H1 (cell line): ENCODE data around the gene RPL28. TPM values are rescaled to one million over a fixed set of nuclear protein-coding genes. Genes with fewer than 3 reads are reported as not detected.

Experiments used
- CTCF ChIA-PET: fragments of 300-600 bp; sonication (Branson Sonifier 250); formaldehyde crosslinking; loops from one replicate; lab custom pipeline; 2021; ENCODE audit not compliant: partially characterized antibody; lab: Charles Lee
- POLR2A ChIA-PET: fragments of 300-600 bp; sonication (Branson Sonifier 250); formaldehyde crosslinking; loops from one replicate; lab custom pipeline; 2021; ENCODE audit warnings: inconsistent platforms; ENCODE audit not compliant: partially characterized antibody; lab: Charles Lee
- DNase-seq, 2 experiments: peaks; one replicate each; pipeline versions ENCODE4 v3.0.0 to v3.0.0-alpha.2; 2010 to 2022; ENCODE audit warnings: low spot score in 2 of 2, low read depth in 1 of 2, mixed read lengths in 1 of 2
- FAIRE-seq: peaks from 2 replicates; lab custom pipeline; 2011; peaks lifted over from hg19 to GRCh38; lab: Jason Lieb, UNC
- H2AFZ ChIP-seq: 2 replicates; pipeline ENCODE4 v1.8.1; 2012; ENCODE audit warnings: low read length, inconsistent platforms
- H2AK5ac ChIP-seq: 2 replicates; pipeline ENCODE4 v1.6.1; 2013; ENCODE audit warnings: low read depth, low read length
- H2BK120ac ChIP-seq: replicated peaks from 2 replicates; pipeline ENCODE3; 2013; ENCODE audit warnings: low read depth, low read length, inconsistent platforms
- H2BK12ac ChIP-seq: 2 replicates; pipeline ENCODE4 v1.6.1; 2013; ENCODE audit warnings: low read depth, low read length
- H2BK15ac ChIP-seq: 2 replicates; pipeline ENCODE4 v1.6.1; 2013; ENCODE audit warnings: low read length
- H2BK20ac ChIP-seq: 2 replicates; pipeline ENCODE4 v1.6.1; 2013; ENCODE audit warnings: low read length
- H2BK5ac ChIP-seq: 2 replicates; pipeline ENCODE4 v1.6.1; 2013; ENCODE audit warnings: low read depth, low read length
- H3K14ac ChIP-seq: 2 replicates; pipeline ENCODE4 v1.6.1; 2013; ENCODE audit warnings: inconsistent platforms; ENCODE audit not compliant: insufficient read length
- H3K18ac ChIP-seq: 2 replicates; pipeline ENCODE4 v1.6.1; 2013; ENCODE audit warnings: low read length; ENCODE audit errors: extremely low read depth
- H3K23ac ChIP-seq: 2 replicates; pipeline ENCODE4 v1.6.1; 2013; ENCODE audit warnings: inconsistent platforms; ENCODE audit not compliant: insufficient read length
- H3K23me2 ChIP-seq: 2 replicates; pipeline ENCODE4 v1.6.1; 2013; ENCODE audit warnings: low read depth, low read length
- H3K27ac ChIP-seq: 2 replicates; pipeline ENCODE4 v1.6.1; 2011; ENCODE audit warnings: low read depth, low read length, inconsistent platforms
- H3K27me3 ChIP-seq, 4 experiments: replicated peaks in 1 of 4; 1 replicate in 1 of 4; 2 replicates in 3 of 4; pipeline versions ENCODE4 v1.6.1 to v1.8.1; 2011 to 2013; ENCODE audit warnings: low read length in 3 of 4, mild to moderate bottlenecking in 3 of 4, inconsistent platforms in 2 of 4, mixed read lengths in 2 of 4, moderate library complexity in 1 of 4; ENCODE audit not compliant: control insufficient read depth in 3 of 4, insufficient read depth in 3 of 4; ENCODE audit errors: extremely low read depth in 1 of 4
- H3K36me3 ChIP-seq, 4 experiments: 2 replicates each; pipeline versions ENCODE4 v1.6.1 to v1.8.1; 2011 to 2013; ENCODE audit warnings: mild to moderate bottlenecking in 4 of 4, low read length in 3 of 4, moderate library complexity in 2 of 4, control low read depth in 1 of 4, inconsistent platforms in 1 of 4; ENCODE audit not compliant: insufficient read depth in 4 of 4, control insufficient read depth in 2 of 4
- H3K4ac ChIP-seq: replicated peaks from 2 replicates; pipeline ENCODE3; 2013; ENCODE audit warnings: low read length, low read depth, mixed read lengths, inconsistent platforms; ENCODE audit not compliant: insufficient read length
- H3K4me1 ChIP-seq, 4 experiments: replicated peaks in 1 of 4; 1 replicate in 1 of 4; 2 replicates in 3 of 4; pipeline versions ENCODE4 v1.6.1 to v1.8.1; 2011 to 2013; ENCODE audit warnings: low read length in 3 of 4, inconsistent platforms in 2 of 4, mixed read lengths in 1 of 4; ENCODE audit not compliant: insufficient read depth in 4 of 4, control insufficient read depth in 3 of 4
- H3K4me2 ChIP-seq, 2 experiments: 2 replicates each; pipeline versions ENCODE4 v1.6.1 to v1.8.1; 2011 to 2013; ENCODE audit warnings: low read depth in 2 of 2, low read length in 2 of 2, control low read depth in 1 of 2, inconsistent platforms in 1 of 2, mild to moderate bottlenecking in 1 of 2; ENCODE audit not compliant: insufficient read depth in 1 of 2
- H3K4me3 ChIP-seq, 4 experiments: fragments of 200-600, 300-600 bp in 1 of 4; sonication (generic), shearing (Covaris generic), sonication (Bioruptor Twin) in 1 of 4; 2 replicates each; pipeline versions ENCODE4 v1.5.1 to v1.8.1; 2011 to 2016; ENCODE audit warnings: low read length in 4 of 4, low read depth in 3 of 4, control low read depth in 2 of 4, inconsistent platforms in 2 of 4, mild to moderate bottlenecking in 2 of 4, mixed read lengths in 1 of 4, moderate library complexity in 1 of 4; ENCODE audit not compliant: insufficient read depth in 2 of 4; ENCODE audit errors: extremely low read depth in 1 of 4
- H3K56ac ChIP-seq: replicated peaks from 2 replicates; pipeline ENCODE3; 2013; ENCODE audit warnings: low read depth, mild to moderate bottlenecking, mixed read lengths, low read length, inconsistent platforms; ENCODE audit not compliant: insufficient read length
- H3K79me1 ChIP-seq: 2 replicates; pipeline ENCODE4 v1.6.1; 2013; ENCODE audit warnings: low read depth, low read length, control low read depth
- H3K79me2 ChIP-seq, 2 experiments: 2 replicates each; pipeline versions ENCODE4 v1.6.1 to v1.8.1; 2012 to 2013; ENCODE audit warnings: low read length in 2 of 2, mild to moderate bottlenecking in 2 of 2, inconsistent platforms in 1 of 2; ENCODE audit not compliant: insufficient read depth in 2 of 2, control insufficient read depth in 1 of 2
- H3K9ac ChIP-seq, 4 experiments: replicated peaks in 1 of 4; 1 replicate in 1 of 4; 2 replicates in 3 of 4; pipeline versions ENCODE4 v1.6.1 to v1.8.1; 2011 to 2013; ENCODE audit warnings: low read depth in 3 of 4, low read length in 3 of 4, control low read depth in 2 of 4, mild to moderate bottlenecking in 2 of 4, moderate library complexity in 2 of 4, inconsistent platforms in 1 of 4; ENCODE audit errors: extremely low read depth in 1 of 4
- H3K9me3 ChIP-seq, 2 experiments: 2 replicates each; pipeline versions ENCODE4 v1.6.1 to v1.8.1; 2012 to 2013; ENCODE audit warnings: mild to moderate bottlenecking in 2 of 2, moderate library complexity in 2 of 2, control low read depth in 1 of 2, inconsistent platforms in 1 of 2, low read depth in 1 of 2, low read length in 1 of 2, mixed read lengths in 1 of 2; ENCODE audit not compliant: insufficient read depth in 2 of 2
- H4K20me1 ChIP-seq, 2 experiments: replicated peaks in 1 of 2; 2 replicates each; pipeline versions ENCODE3 to v1.8.1; 2011 to 2013; ENCODE audit warnings: inconsistent platforms in 2 of 2, low read length in 2 of 2, mild to moderate bottlenecking in 1 of 2; ENCODE audit not compliant: insufficient read depth in 2 of 2, control insufficient read depth in 1 of 2
- H4K5ac ChIP-seq: 2 replicates; pipeline ENCODE4 v1.6.1; 2013; ENCODE audit warnings: low read length, low read depth, mixed read lengths, inconsistent platforms; ENCODE audit not compliant: insufficient read length
- H4K8ac ChIP-seq: 2 replicates; pipeline ENCODE4 v1.8.0; 2013; ENCODE audit warnings: mild to moderate bottlenecking, moderate library complexity, low read length, inconsistent platforms; ENCODE audit not compliant: insufficient read depth; ENCODE audit errors: extremely low read depth
- H4K91ac ChIP-seq: replicated peaks from 2 replicates; pipeline ENCODE3; 2013; ENCODE audit warnings: low read length, mixed read lengths, inconsistent platforms; ENCODE audit not compliant: insufficient read length
- CREB1 ChIP-seq: IDR thresholded peaks from 2 replicates; pipeline ENCODE4 v1.6.1; 2012; ENCODE audit warnings: inconsistent platforms
- CTCF ChIP-seq, 3 experiments: IDR thresholded peaks; 1 replicate in 2 of 3; 2 replicates in 1 of 3; pipeline versions ENCODE4 v1.5.1 to v1.6.1; 2011; ENCODE audit warnings: low read length in 3 of 3, mild to moderate bottlenecking in 3 of 3, inconsistent platforms in 2 of 3, low read depth in 1 of 3, moderate library complexity in 1 of 3; ENCODE audit not compliant: insufficient read depth in 1 of 3; ENCODE audit errors: control extremely low read depth in 1 of 3
- EP300 ChIP-seq, 2 experiments: IDR thresholded peaks; 1 replicate in 1 of 2; 2 replicates in 1 of 2; pipeline ENCODE4 v1.6.1; 2011 to 2012; ENCODE audit warnings: low read depth in 2 of 2, low read length in 2 of 2, mild to moderate bottlenecking in 2 of 2, borderline replicate concordance in 1 of 2, inconsistent platforms in 1 of 2, moderate library complexity in 1 of 2
- HDAC6 ChIP-seq: IDR thresholded peaks from one replicate; pipeline ENCODE4 v1.7.1; 2012; ENCODE audit warnings: low read depth, mild to moderate bottlenecking, inconsistent platforms, low read length, moderate library complexity
- KDM5A ChIP-seq: fragments of 200-600 bp; IDR thresholded peaks from 2 replicates; pipeline ENCODE4 v1.7.1; 2012; ENCODE audit warnings: mild to moderate bottlenecking, low read length, inconsistent platforms, mixed read lengths
- MAX ChIP-seq: IDR thresholded peaks from 2 replicates; pipeline ENCODE4 v1.6.1; 2012; ENCODE audit warnings: inconsistent platforms
- POU5F1 ChIP-seq: IDR thresholded peaks from 2 replicates; pipeline ENCODE4 v1.6.1; 2011; ENCODE audit warnings: low read depth, mild to moderate bottlenecking, low read length, moderate library complexity
- SAP30 ChIP-seq: fragments of 300-600 bp; sonication (generic); IDR thresholded peaks from 2 replicates; pipeline ENCODE4 v1.7.1; 2012; ENCODE audit warnings: low read length, moderate library complexity, mild to moderate bottlenecking, inconsistent platforms; ENCODE audit not compliant: insufficient read depth, insufficient replicate concordance
- SP4 ChIP-seq: IDR thresholded peaks from 2 replicates; pipeline ENCODE4 v1.6.1; 2012; ENCODE audit warnings: low read length, inconsistent platforms
- TAF1 ChIP-seq: IDR thresholded peaks from 2 replicates; pipeline ENCODE4 v1.6.1; 2011; ENCODE audit warnings: mild to moderate bottlenecking, low read depth, low read length
- TEAD4 ChIP-seq: IDR thresholded peaks from 2 replicates; pipeline ENCODE4 v1.6.1; 2012; ENCODE audit warnings: low read depth, low read length, inconsistent platforms, mixed read lengths
- WGBS, 2 experiments: shearing (Covaris generic) in 1 of 2; methylation state at CpG; one replicate each; pipeline versions ENCODE4 v1.1.6 to v1.1.7; 2013 to 2015; ENCODE audit warnings: low lambda C conversion rate in 2 of 2, mixed read lengths in 2 of 2, inconsistent platforms in 1 of 2, low coverage in 1 of 2, missing lambda C conversion rate in 1 of 2; ENCODE audit not compliant: insufficient replicate concordance in 2 of 2, insufficient coverage in 1 of 2, insufficient read length in 1 of 2; ENCODE audit errors: extremely low coverage in 1 of 2, missing lambda C conversion rate in 1 of 2; 5-methylcytosine and 5-hydroxymethylcytosine counted together
- polyA plus RNA-seq, 7 experiments: library from polyadenylated mRNA; depleted of rRNA in 3 of 7; stranded (reverse) in 5 of 7; unstranded in 2 of 7; fragments of >200 nt in 5 of 7; fragments of 200-250 nt in 2 of 7; gene quantifications; 1 replicate in 5 of 7; 2 replicates in 1 of 7; 4 replicates in 1 of 7; pipeline versions ENCODE4 v1.2.1 to v1.2.3, GENCODE V29; 2011 to 2013; ENCODE audit warnings: missing spikeins in 2 of 7, mixed read lengths in 2 of 7
- total RNA-seq: library from RNA; stranded (reverse); fragmentation: NEBNext Ultra II Directional; extraction: Animal tissue kit (Norgen Biotek cat#: 25700); gene quantifications from 2 replicates; pipeline ENCODE4 v1.2.1, GENCODE V29; 2021

The RPL28 gene
- total and polyA plus RNA-seq, 2 of the 8 experiments (the other 6 are each of a cell fraction or from before 2014, with no cell fraction given), result 2,123 to 8,402 TPM

GRCh38 chr19:55424518-55424917 lies 38.8 kb downstream of the RPL28 start:
- H3K4me2 ChIP-seq, result no peak overlapping the region
- no peak overlapping the region for H4K5ac ChIP-seq
- H2AK5ac ChIP-seq, result no peak overlapping the region
- CTCF ChIA-PET, result interaction anchor here (0.7 to 1.6 kb wide), 2 partner anchors 34 to 548 kb away, joined by 3 to 4 read pairs; no protein-coding TSS in a partner anchor
- H3K27ac ChIP-seq, result no peak overlapping the region
- H3K18ac ChIP-seq, result no peak overlapping the region
- H4K91ac ChIP-seq, result no peak overlapping the region
- no peaks in the 10 kb centered on the region for H3K79me2 ChIP-seq
- no peaks in the 10 kb centered on the region; the same call in 1 of the 2 replicates for H3K23me2 ChIP-seq
- no peak overlapping the region for H2AFZ ChIP-seq
- H3K56ac ChIP-seq, result no peak overlapping the region
- no peaks in the 10 kb centered on the region; a peak in 1 of 4 replicates for H3K9me3 ChIP-seq
- no peak for FAIRE-seq
- H3K79me1 ChIP-seq, result no peaks in the 10 kb centered on the region
- H3K36me3 ChIP-seq, result no peaks in the 10 kb centered on the region
- no peak overlapping the region for H2BK120ac ChIP-seq
- no peak overlapping the region for H2BK15ac ChIP-seq
- no peak overlapping the region for H4K8ac ChIP-seq
- POLR2A ChIA-PET, result interaction anchor here (34.6 kb wide), 1 partner anchor 30 kb away, joined by 874 read pairs; the partner anchor contains the start of genes RPL28, TMEM238 and UBE2S
- no peak overlapping the region for H3K9ac ChIP-seq
- peaks cover 0 to 6% (median under 1%) of the 10 kb centered on the region in 4 experiments; a peak in 1 of 7 replicates for H3K27me3 ChIP-seq
- DNase-seq, result no peak
- H3K4me3 ChIP-seq, result no peak overlapping the region
- no peak overlapping the region for H2BK12ac ChIP-seq
- peaks cover 0 to 1% (median 0%) of the 10 kb centered on the region in 4 experiments; a peak in 1 of 7 replicates for H3K4me1 ChIP-seq
- no peak overlapping the region for H2BK5ac ChIP-seq
- H3K23ac ChIP-seq, result no peak overlapping the region
- no peak overlapping the region for H3K4ac ChIP-seq
- WGBS, 2 experiments, result 93% methylated on average over 3 of the region's 3 CpGs; no CpG with 5 or more reads in 1 of the 2 experiments
- H2BK20ac ChIP-seq, result no peak overlapping the region
- no peaks in the 10 kb centered on the region for H4K20me1 ChIP-seq
- no peak overlapping the region for H3K14ac ChIP-seq
- no peak for TF ChIP-seq KDM5A
- TF ChIP-seq TEAD4, result no peak
- no peak for TF ChIP-seq HDAC6
- TF ChIP-seq SAP30, result no peak
- no peak for TF ChIP-seq CTCF (IDR thresholded peaks at IDR 0.05; ENCODE audit: control extremely low read depth in 1 of 3, insufficient read depth in 1 of 3, low read depth in 1 of 3, low read length in 3 of 3)
- TF ChIP-seq TAF1, result no peak
- no peak for TF ChIP-seq POU5F1
- no peak for TF ChIP-seq SP4
- no peak for TF ChIP-seq MAX
- no peak for TF ChIP-seq EP300 (IDR thresholded peaks at IDR 0.05; ENCODE audit: borderline replicate concordance in 1 of 2, low read depth in 2 of 2, low read length in 2 of 2)
- no peak for TF ChIP-seq CREB1
